K562 (cell line): ENCODE data around the gene SPRR1A. TPM values are rescaled to one million over a fixed set of nuclear protein-coding genes. Genes with fewer than 3 reads are reported as not detected.
A peak's percentile ranks its signal among the peaks of the same experiment; 100 is the strongest.

ENCODE experiments used
- ATAC-seq: fragments of 200-7000 bp; cut with Tn5 transposase; 3 replicates; pipeline ENCODE4 v1.9.1; 2020; ENCODE audit warnings: moderate library complexity
- BruUV-seq: library from RNA; stranded (reverse); fragments of 400-500 nt; replicated peaks from 2 replicates; lab custom pipeline; 2021; lab: Mats Ljungman, UMichigan
- CTCF ChIA-PET: fragments of 300-600 bp; formaldehyde crosslinking; extraction: SDS; loops from one replicate; lab custom pipeline; 2021; ENCODE audit warnings: low intra/inter-chr PET ratio; lab: Yijun Ruan, JAX
- POLR2A ChIA-PET: fragments of 300-600, 350-650 bp; sonication (Branson Sonifier 250); formaldehyde crosslinking; extraction: SDS; loops from one replicate; lab custom pipeline; 2021; ENCODE audit warnings: antibody characterized with exemption, inconsistent platforms; lab: Yijun Ruan, JAX
- DNase-seq, 4 experiments: peaks; one replicate each; pipeline versions ENCODE4 v3.0.0 to v3.0.0-alpha.2; 2011 to 2018; ENCODE audit warnings: low spot score in 3 of 4, mixed read lengths in 3 of 4; ENCODE audit errors: extremely low read depth in 1 of 4
- FAIRE-seq: peaks from 2 replicates; lab custom pipeline; 2011; peaks lifted over from hg19 to GRCh38; lab: Jason Lieb, UNC
- H2AFZ ChIP-seq: 2 replicates; pipeline ENCODE4 v1.6.0; 2011; ENCODE audit warnings: low read depth, low read length, control low read depth, inconsistent platforms
- H3K27ac ChIP-seq: fragments of 200-600 bp; 3 replicates; pipeline ENCODE4 v1.8.0; 2011; ENCODE audit warnings: low read depth, mild to moderate bottlenecking, control low read depth, inconsistent platforms, low read length, moderate library complexity, mixed read lengths; ENCODE audit errors: extremely low read depth
- H3K27me3 ChIP-seq, 2 experiments: fragments of 300-600 bp in 1 of 2; 2 replicates in 1 of 2; 3 replicates in 1 of 2; pipeline versions ENCODE4 v1.6.0 to v1.8.0; 2011; ENCODE audit warnings: inconsistent platforms in 2 of 2, low read length in 2 of 2, mild to moderate bottlenecking in 1 of 2, mixed read lengths in 1 of 2, moderate library complexity in 1 of 2; ENCODE audit not compliant: control insufficient read depth in 2 of 2, insufficient read depth in 2 of 2
- H3K36me3 ChIP-seq: fragments of 300-600 bp; 3 replicates; pipeline ENCODE4 v1.8.0; 2011; ENCODE audit warnings: mild to moderate bottlenecking, low read length, inconsistent platforms; ENCODE audit not compliant: control insufficient read depth, insufficient read depth
- H3K4me1 ChIP-seq, 2 experiments: fragments of 200-600 bp in 1 of 2; replicated peaks in 1 of 2; 2 replicates in 1 of 2; 3 replicates in 1 of 2; pipeline versions ENCODE4 v1.5.1 to v1.8.0; 2011; ENCODE audit warnings: inconsistent platforms in 2 of 2, low read length in 2 of 2, mild to moderate bottlenecking in 1 of 2, mixed read lengths in 1 of 2, moderate library complexity in 1 of 2; ENCODE audit not compliant: control insufficient read depth in 2 of 2, insufficient read depth in 2 of 2
- H3K4me2 ChIP-seq: 2 replicates; pipeline ENCODE4 v1.6.1; 2011; ENCODE audit warnings: low read length, control low read depth, inconsistent platforms, mixed read lengths; ENCODE audit not compliant: insufficient read depth
- H3K4me3 ChIP-seq: fragments of 200-600 bp; sonication (generic), shearing (Covaris generic); 2 replicates; pipeline ENCODE4 v1.5.1; 2016; ENCODE audit warnings: control low read depth, inconsistent platforms
- H3K79me2 ChIP-seq: fragments of 200-600 bp; 3 replicates; pipeline ENCODE4 v1.8.0; 2011; ENCODE audit warnings: low read length, inconsistent platforms; ENCODE audit not compliant: control insufficient read depth, insufficient read depth
- H3K9ac ChIP-seq, 2 experiments: 2 replicates each; pipeline versions ENCODE4 v1.6.0 to v1.6.1; 2011; ENCODE audit warnings: low read depth in 2 of 2, low read length in 2 of 2, control low read depth in 1 of 2, inconsistent platforms in 1 of 2, mild to moderate bottlenecking in 1 of 2, mixed read lengths in 1 of 2; ENCODE audit not compliant: insufficient read depth in 1 of 2
- H3K9me1 ChIP-seq: one replicate; pipeline ENCODE4 v1.6.0; 2011; ENCODE audit warnings: inconsistent platforms, mild to moderate bottlenecking, low read length, moderate library complexity; ENCODE audit not compliant: control insufficient read depth, insufficient read depth
- H3K9me3 ChIP-seq: replicated peaks from 2 replicates; pipeline ENCODE4 v1.5.1; 2011; ENCODE audit warnings: low read depth, low read length, inconsistent platforms; ENCODE audit not compliant: control insufficient read depth, insufficient read depth
- H4K20me1 ChIP-seq: replicated peaks from 2 replicates; pipeline ENCODE4 v1.6.1; 2011; ENCODE audit warnings: low read length, inconsistent platforms, mixed read lengths; ENCODE audit not compliant: control insufficient read depth, insufficient read depth
- HDAC2 ChIP-seq: fragments of 450-650 bp; IDR thresholded peaks from 2 replicates; pipeline ENCODE4 v1.6.1; 2016; ENCODE audit warnings: mild to moderate bottlenecking
- HNRNPK ChIP-seq: fragments of 200-400 bp; formaldehyde crosslinking; IDR thresholded peaks from one replicate; pipeline ENCODE4 v1.6.1; 2018; ENCODE audit warnings: mild to moderate bottlenecking, low read depth, low read length; ENCODE audit not compliant: poor library complexity, severe bottlenecking
- RFX7 ChIP-seq: fragments of 250-450 bp; sonication (Bioruptor Pico); IDR thresholded peaks from 2 replicates; pipeline ENCODE4 v1.5.1; 2021; ENCODE audit warnings: mild to moderate bottlenecking
- ZNF444 ChIP-seq: fragments of 250-450 bp; sonication (Bioruptor Pico); IDR thresholded peaks from 2 replicates; pipeline ENCODE4 v1.4.0; 2020; ENCODE audit warnings: mild to moderate bottlenecking, moderate library complexity
- ZNF785 ChIP-seq: fragments of 250-450 bp; sonication (Bioruptor Pico); IDR thresholded peaks from 2 replicates; pipeline ENCODE4 v1.4.0; 2020; ENCODE audit warnings: mild to moderate bottlenecking
- WGBS: fragments of 100-300 bp; shearing (Covaris generic); methylation state at CpG from one replicate; pipeline ENCODE4 v1.1.6; 2016; ENCODE audit warnings: low coverage, mixed read lengths; ENCODE audit not compliant: insufficient coverage; ENCODE audit errors: missing lambda C conversion rate; 5-methylcytosine and 5-hydroxymethylcytosine counted together
- in situ Hi-C: fragments of 300-500 bp; cut with MboI; formaldehyde crosslinking; loops from 4 replicates; pipeline ENCODE4 v1.15.0; 2018; ENCODE audit warnings: inconsistent platforms, mixed read lengths
- intact Hi-C: fragments of 100-400 bp; cut with micrococcal nuclease; formaldehyde crosslinking; loops from 2 replicates; pipeline ENCODE4 v1.14.2; 2022
- polyA plus RNA-seq, 8 experiments: library from polyadenylated mRNA; depleted of rRNA in 4 of 8; stranded (reverse) in 5 of 8; unstranded in 3 of 8; fragments of >200 nt; fragmentation: Nextera tagmentation in 2 of 8; fragmentation: Illumina TruSeq in 1 of 8; extraction: Ambion mirVana in 2 of 8; extraction: Trizol in 1 of 8; gene quantifications; 2 replicates each; pipeline versions ENCODE4 v1.2.1 to v1.2.3, GENCODE V29; 2011 to 2014; ENCODE audit warnings: inconsistent platforms in 1 of 8, missing spikeins in 1 of 8
- total RNA-seq, 7 experiments: library from RNA; depleted of rRNA in 6 of 7; stranded (reverse); fragments of >200 nt in 6 of 7; fragmentation: Illumina TruSeq in 2 of 7; extraction: Trizol in 2 of 7; gene quantifications; 2 replicates each; pipeline versions ENCODE4 v1.2.1 to v1.2.3, GENCODE V29; 2011 to 2021; ENCODE audit warnings: low replicate concordance in 1 of 7
- TF ChIP-seq, protein P1 (sequence below): fragments of 450-650 bp; IDR thresholded peaks from 2 replicates; pipeline ENCODE4 v1.6.1; 2017; ENCODE audit warnings: mild to moderate bottlenecking, moderate library complexity
- TF ChIP-seq, protein P2 (sequence below): IDR thresholded peaks from 2 replicates; pipeline ENCODE4 v1.6.1; 2016; ENCODE audit warnings: missing genetic modification characterization, missing compliant biosample characterization

The SPRR1A gene
- total and polyA plus RNA-seq, 9 of the 15 experiments (the other 6 are each of a cell fraction or from before 2014, with no cell fraction given) = not detected

DNA sequence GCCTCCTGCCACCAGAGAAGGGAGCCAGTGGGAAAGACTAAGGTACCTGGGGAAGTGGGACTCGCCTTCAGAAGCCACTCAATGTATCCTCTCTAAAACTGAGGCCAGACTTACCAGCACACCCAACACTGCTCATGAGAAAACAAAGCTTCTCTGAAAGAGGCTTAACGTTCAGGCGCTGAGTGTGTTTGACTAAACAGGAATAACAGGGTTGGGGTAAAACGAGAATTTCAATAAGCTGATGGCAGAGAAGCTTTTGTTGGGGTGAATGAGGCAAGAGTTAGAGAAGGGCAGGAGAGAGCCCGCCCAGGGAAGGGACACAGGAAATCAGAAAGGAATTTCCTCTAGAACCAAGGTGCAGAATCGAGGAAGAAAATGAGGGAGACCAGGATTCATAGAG lies 15.9 kb downstream of the SPRR1A start (continued):
- TF ChIP-seq, protein P1, sequence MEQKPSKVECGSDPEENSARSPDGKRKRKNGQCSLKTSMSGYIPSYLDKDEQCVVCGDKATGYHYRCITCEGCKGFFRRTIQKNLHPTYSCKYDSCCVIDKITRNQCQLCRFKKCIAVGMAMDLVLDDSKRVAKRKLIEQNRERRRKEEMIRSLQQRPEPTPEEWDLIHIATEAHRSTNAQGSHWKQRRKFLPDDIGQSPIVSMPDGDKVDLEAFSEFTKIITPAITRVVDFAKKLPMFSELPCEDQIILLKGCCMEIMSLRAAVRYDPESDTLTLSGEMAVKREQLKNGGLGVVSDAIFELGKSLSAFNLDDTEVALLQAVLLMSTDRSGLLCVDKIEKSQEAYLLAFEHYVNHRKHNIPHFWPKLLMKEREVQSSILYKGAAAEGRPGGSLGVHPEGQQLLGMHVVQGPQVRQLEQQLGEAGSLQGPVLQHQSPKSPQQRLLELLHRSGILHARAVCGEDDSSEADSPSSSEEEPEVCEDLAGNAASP = no peak
- no peak for TF ChIP-seq ZNF785 (CRISPR knock-in tag)
- TF ChIP-seq HNRNPK = no peak
- TF ChIP-seq HDAC2 = no peak
- TF ChIP-seq RFX7 = no peak

DNA sequence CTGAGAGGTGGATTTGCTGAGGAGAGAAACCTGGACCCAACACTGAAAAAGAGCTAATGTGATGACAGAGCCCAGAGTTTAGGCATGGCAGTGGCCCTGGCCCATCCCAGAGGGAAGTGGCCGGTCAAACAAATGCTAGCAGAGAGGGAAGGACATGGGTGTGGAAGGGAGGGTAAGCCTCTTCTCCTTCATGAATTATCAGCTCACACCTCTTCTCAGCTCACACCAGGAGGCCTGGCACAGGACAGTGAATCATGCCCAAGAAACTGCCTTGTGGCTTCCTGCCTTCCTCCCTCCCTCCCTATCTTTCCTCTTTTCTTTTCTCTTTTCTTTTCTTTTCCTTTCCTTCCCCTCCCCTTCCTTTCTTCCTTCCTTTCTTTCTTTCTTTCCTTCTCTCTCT lies 16.4 kb downstream of the SPRR1A start:
- CTCF ChIA-PET = no interaction called here
- in situ Hi-C loops (no loop called here), intact Hi-C loops (no loop called here)
- H3K9me1 ChIP-seq = no peaks in the 10 kb centered on the region
- no TSS peak for BruUV-seq
- no peak overlapping the region for H3K4me3 ChIP-seq
- FAIRE-seq (no peak), DNase-seq (no peak), ATAC-seq (no peak)
- no peaks in the 10 kb centered on the region for H3K36me3 ChIP-seq
- no peak overlapping the region for H3K9ac ChIP-seq
- TF ChIP-seq, protein P2, sequence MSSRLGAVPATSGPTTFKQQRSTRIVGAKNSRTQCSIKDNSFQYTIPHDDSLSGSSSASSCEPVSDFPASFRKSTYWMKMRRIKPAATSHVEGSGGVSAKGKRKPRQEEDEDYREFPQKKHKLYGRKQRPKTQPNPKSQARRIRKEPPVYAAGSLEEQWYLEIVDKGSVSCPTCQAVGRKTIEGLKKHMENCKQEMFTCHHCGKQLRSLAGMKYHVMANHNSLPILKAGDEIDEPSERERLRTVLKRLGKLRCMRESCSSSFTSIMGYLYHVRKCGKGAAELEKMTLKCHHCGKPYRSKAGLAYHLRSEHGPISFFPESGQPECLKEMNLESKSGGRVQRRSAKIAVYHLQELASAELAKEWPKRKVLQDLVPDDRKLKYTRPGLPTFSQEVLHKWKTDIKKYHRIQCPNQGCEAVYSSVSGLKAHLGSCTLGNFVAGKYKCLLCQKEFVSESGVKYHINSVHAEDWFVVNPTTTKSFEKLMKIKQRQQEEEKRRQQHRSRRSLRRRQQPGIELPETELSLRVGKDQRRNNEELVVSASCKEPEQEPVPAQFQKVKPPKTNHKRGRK (tag) = peak; percentile 59; the same call in 1 of the 2 replicates
- no peak for TF ChIP-seq ZNF444 (CRISPR knock-in tag)
- POLR2A ChIA-PET = no interaction called here
- no peak overlapping the region for H2AFZ ChIP-seq
- no peaks in the 10 kb centered on the region for H3K9me3 ChIP-seq
- no peak overlapping the region for H3K4me2 ChIP-seq
- 0% methylated on average over 1 of the region's 1 CpG for WGBS
- H3K4me1 ChIP-seq = no peaks in the 10 kb centered on the region
- no peak overlapping the region for H3K27ac ChIP-seq
- H4K20me1 ChIP-seq = no peaks in the 10 kb centered on the region
- no peaks in the 10 kb centered on the region for H3K79me2 ChIP-seq
- peaks cover 2 to 13% of the 10 kb centered on the region in 2 experiments; a peak in 2 of 5 replicates for H3K27me3 ChIP-seq
